Inflammatory macrophage treated with lipopolysaccharide for 1 hour (primary cell): Measurements from ENCODE around the gene CCNL2.
A peak's percentile ranks its signal among the peaks of the same experiment; 100 is the strongest.
"Not testable (repeated sequence)": the region's sequence is repeated elsewhere in the genome, so short reads cannot be mapped to it uniquely, and the experiment has no call there.

ENCODE experiments used
- DNase-seq, 2 donors: peaks; one replicate each; pipeline ENCODE4 v3.0.0-alpha.2; 2020 to 2022

The CCNL2 gene

GRCh38 chr1:1371746-1372711, 27.1 kb downstream of the CCNL2 start:
- DNase-seq = peak; percentile 22 to 79

GRCh38 chr1:1371364-1371745, 27.8 kb downstream of the CCNL2 start:
- no peak for DNase-seq

GRCh38 chr1:1370771-1371300, 28.3 kb downstream of the CCNL2 start:
- DNase-seq = no peak

GRCh38 chr1:1370094-1370493, 29.0 kb downstream of the CCNL2 start:
- DNase-seq = not testable (repeated sequence)

GRCh38 chr1:1367315-1367714, 31.8 kb downstream of the CCNL2 start:
- no peak for DNase-seq

- no peak for DNase-seq
Measured at GRCh38 chr1:1366699-1367066, 32.5 kb downstream of the CCNL2 start.

GRCh38 chr1:1365875-1366698, 33.0 kb downstream of the CCNL2 start:
- no peak for DNase-seq

GRCh38 chr1:1364266-1364665, 34.9 kb downstream of the CCNL2 start:
- DNase-seq = no peak

- no peak for DNase-seq
Measured at GRCh38 chr1:1361982-1362423, 37.1 kb downstream of the CCNL2 start.

- no peak for DNase-seq
Measured at GRCh38 chr1:1361233-1361981, 37.7 kb downstream of the CCNL2 start.

GRCh38 chr1:1360506-1361169, 38.5 kb downstream of the CCNL2 start:
- no peak for DNase-seq

GRCh38 chr1:1359664-1360468, 39.3 kb downstream of the CCNL2 start:
- no peak for DNase-seq

GRCh38 chr1:1359308-1359663, 39.8 kb downstream of the CCNL2 start:
- no peak for DNase-seq

GRCh38 chr1:1358433-1359271, 40.5 kb downstream of the CCNL2 start, which contains the start of gene MXRA8:
Gene MXRA8, minus strand, starts transcription at chr1:1358555. Its CDS starts 51 bp downstream, at chr1:1358504.
- no peak for DNase-seq

GRCh38 chr1:1357871-1358432, 41.2 kb downstream of the CCNL2 start:
- no peak for DNase-seq

- no peak for DNase-seq
Measured at GRCh38 chr1:1356796-1357401, 42.2 kb downstream of the CCNL2 start.

- no peak for DNase-seq
Measured at GRCh38 chr1:1356166-1356795, 42.9 kb downstream of the CCNL2 start.

- peak; percentile 10 to 23 for DNase-seq
Measured at GRCh38 chr1:1355416-1355815, 43.7 kb downstream of the CCNL2 start.
